GM10266 (cell line): ENCODE results near the gene MAP9.
"Not testable (repeated sequence)": the region's sequence is repeated elsewhere in the genome, so short reads cannot be mapped to it uniquely, and the experiment has no call there.

Experiments used
- DNase-seq: peaks from one replicate; pipeline ENCODE4 v3.0.0; 2012; ENCODE audit errors: extremely low spot score
- CTCF ChIP-seq: IDR thresholded peaks from 2 replicates; pipeline ENCODE4 v1.5.1; 2012; ENCODE audit warnings: mild to moderate bottlenecking, low read depth; ENCODE audit not compliant: control insufficient read depth, insufficient read depth; ENCODE audit errors: missing control alignments

Gene MAP9

GRCh38 chr4:155322782-155323181, 54.0 kb downstream of the MAP9 start:
- TF ChIP-seq CTCF: no peak
- DNase-seq: no peak

GRCh38 chr4:155321006-155321405, 55.8 kb downstream of the MAP9 start:
- DNase-seq: no peak
- TF ChIP-seq CTCF: no peak

GRCh38 chr4:155319516-155319915, 57.2 kb downstream of the MAP9 start:
- no peak for TF ChIP-seq CTCF
- no peak for DNase-seq

GRCh38 chr4:155312027-155312426, 64.7 kb downstream of the MAP9 start:
- not testable (repeated sequence) for DNase-seq

GRCh38 chr4:155307731-155308277, 69.0 kb downstream of the MAP9 start:
- DNase-seq: no peak
- TF ChIP-seq CTCF: no peak

- no peak for TF ChIP-seq CTCF
- DNase-seq: no peak
Measured at GRCh38 chr4:155305619-155306018, 71.1 kb downstream of the MAP9 start.

- DNase-seq: no peak
- no peak for TF ChIP-seq CTCF
Measured at GRCh38 chr4:155304375-155304774, 72.4 kb downstream of the MAP9 start.

GRCh38 chr4:155299103-155299502, 77.7 kb downstream of the MAP9 start:
- TF ChIP-seq CTCF: no peak
- no peak for DNase-seq
